Activated naive CD4-positive, alpha-beta T cell treated with anti-CD3 and anti-CD28 coated beads, Interleukin-2, amount 50 U/mL, for 24 hours (primary cell): ENCODE data around the gene GLIS1.
A peak's percentile ranks its signal among the peaks of the same experiment; 100 is the strongest.

Experiments used
- H3K27ac Mint-ChIP-seq: one replicate; pipeline ENCODE4 v1.8.0; 2021; ENCODE audit warnings: mild to moderate bottlenecking, mixed read lengths
- H3K27me3 Mint-ChIP-seq: one replicate; pipeline ENCODE4 v1.8.0; 2021; ENCODE audit warnings: mixed read lengths
- H3K36me3 Mint-ChIP-seq: one replicate; pipeline ENCODE4 v1.8.0; 2021; ENCODE audit warnings: mixed read lengths
- H3K4me1 Mint-ChIP-seq: one replicate; pipeline ENCODE4 v1.8.0; 2021; ENCODE audit warnings: mixed read lengths
- H3K4me3 Mint-ChIP-seq: one replicate; pipeline ENCODE4 v1.8.0; 2021; ENCODE audit warnings: mild to moderate bottlenecking, mixed read lengths
- H3K9me3 Mint-ChIP-seq: one replicate; pipeline ENCODE4 v1.8.0; 2021; ENCODE audit warnings: mixed read lengths

The GLIS1 gene

DNA sequence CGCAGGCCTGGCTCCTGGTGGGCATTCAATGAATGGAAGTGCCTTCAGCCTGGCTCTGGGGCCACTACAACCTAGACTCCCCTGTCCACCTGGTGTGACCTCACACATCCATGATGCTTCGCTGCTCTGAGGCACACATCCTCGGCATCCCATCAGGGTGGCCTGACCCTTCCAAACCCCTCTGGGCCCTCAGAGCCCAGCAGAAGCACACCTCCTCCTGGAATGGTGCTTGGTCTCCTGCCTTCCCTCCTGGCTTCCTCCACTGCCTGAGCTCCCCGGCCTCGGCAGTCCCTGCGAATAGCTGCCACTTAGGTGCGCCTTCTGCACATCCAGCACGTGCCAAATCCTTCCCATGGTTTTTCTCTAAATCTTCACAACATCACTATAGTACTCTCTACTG is 133.8 kb downstream of the GLIS1 start:
- Mint-ChIP-seq H3K4me1 (no peaks in the 10 kb centered on the region), H3K9me3 (peaks cover 5% of the 10 kb centered on the region), H3K4me3 (no peak overlapping the region), H3K27me3 (no peaks in the 10 kb centered on the region), H3K27ac (no peak overlapping the region), H3K36me3 (no peaks in the 10 kb centered on the region)

DNA sequence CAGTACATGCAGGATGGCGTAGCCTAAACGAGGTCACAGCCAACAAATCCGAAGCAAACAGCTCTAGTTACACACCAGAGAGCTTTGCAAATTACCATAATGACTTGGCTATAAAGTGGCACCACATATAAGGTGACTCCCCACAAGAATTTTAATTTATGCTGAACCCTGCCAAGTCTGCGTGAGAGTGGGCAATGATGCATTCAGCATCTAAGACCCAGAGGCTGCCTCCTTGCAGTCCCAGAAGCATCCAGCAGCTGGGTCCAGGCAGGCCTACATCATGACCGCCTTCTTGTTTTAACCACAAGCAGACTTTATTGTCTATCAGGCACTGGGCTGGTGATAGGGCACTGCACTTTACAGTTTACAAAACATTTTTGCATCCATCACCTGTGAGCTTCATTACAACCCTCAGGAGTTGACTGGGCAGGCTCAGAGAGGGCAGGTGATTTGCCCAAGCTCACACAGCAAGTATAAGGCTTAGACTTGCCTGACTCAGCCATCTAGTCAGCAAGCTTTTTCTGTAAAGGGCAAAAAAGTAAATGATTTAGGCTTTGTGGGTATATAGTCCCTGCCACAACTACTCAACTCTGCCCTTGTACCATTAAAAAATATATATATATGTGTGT is 134.6 kb downstream of the GLIS1 start:
- no peaks in the 10 kb centered on the region for H3K4me1 Mint-ChIP-seq
- no peaks in the 10 kb centered on the region for H3K27me3 Mint-ChIP-seq
- H3K4me3 Mint-ChIP-seq = no peak overlapping the region
- no peaks in the 10 kb centered on the region for H3K36me3 Mint-ChIP-seq
- H3K9me3 Mint-ChIP-seq = peaks cover 1% of the 10 kb centered on the region
- no peak overlapping the region for H3K27ac Mint-ChIP-seq

DNA sequence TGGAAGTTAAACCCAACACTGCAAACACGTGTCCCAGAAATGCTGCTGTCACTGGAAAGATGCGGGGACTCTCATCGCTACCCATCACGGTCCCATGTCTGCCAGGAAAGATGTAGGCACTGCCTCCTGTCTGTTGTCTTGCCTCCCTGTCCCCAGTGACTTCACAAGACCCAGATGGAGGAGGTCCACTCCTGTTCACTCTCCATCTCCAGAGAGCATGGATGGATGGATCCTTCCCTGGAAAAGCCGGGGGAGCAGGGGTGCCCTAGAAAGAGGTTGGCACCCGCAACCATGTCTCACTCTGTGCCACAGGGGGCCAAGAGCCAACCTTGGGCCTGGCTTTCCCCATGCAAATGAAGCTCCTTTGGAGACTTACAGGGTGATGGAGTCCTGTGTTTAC is 135.5 kb downstream of the GLIS1 start:
- Mint-ChIP-seq H3K4me3 (no peak overlapping the region), H3K27ac (no peak overlapping the region), H3K4me1 (no peaks in the 10 kb centered on the region), H3K27me3 (no peaks in the 10 kb centered on the region), H3K36me3 (no peaks in the 10 kb centered on the region), H3K9me3 (no peaks in the 10 kb centered on the region)

DNA sequence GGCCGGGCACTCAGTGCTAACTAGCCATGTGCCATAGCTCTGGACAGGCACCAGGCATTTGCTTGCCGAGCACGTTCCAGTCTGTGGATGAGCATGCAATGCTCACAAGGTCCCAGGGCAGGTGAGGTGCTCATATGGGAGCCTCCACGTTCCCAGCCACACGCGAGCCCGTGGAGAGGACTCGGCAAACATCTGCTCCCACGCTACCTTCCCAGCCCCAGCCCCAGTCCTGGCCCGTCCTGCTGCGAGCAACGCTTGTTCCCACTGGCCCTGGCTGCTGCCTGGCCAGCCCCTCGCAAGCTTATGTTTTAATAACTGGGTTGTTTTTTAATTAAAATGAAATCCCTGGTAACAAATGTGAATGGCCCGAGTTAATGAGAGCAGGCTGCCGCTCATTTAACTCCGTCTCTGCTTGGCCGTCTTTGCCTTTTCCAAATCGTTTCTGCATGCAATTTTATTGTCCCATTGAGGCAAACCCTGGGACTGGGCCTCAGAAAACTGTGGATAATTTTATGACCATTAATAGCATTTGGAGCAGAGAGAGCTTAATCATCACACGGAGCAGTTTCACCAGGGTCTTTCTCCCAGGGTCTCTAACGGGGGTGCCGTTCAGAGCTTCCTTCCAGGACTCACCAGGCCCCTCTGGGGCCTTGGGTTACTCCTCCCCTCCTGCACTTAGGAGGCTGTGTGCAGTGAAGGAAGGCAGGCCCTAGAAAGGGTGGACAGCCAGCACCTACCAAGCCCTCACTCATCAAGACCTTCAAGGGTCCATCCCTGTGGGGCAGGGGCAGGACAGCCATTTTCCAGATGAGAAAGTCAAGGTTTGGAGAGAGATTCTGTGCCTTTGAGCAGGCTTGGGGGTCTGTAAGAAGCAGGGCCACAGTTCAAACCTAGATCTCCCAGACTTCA is 136.8 kb downstream of the GLIS1 start:
- H3K27ac Mint-ChIP-seq = no peak overlapping the region
- H3K27me3 Mint-ChIP-seq = no peaks in the 10 kb centered on the region
- H3K9me3 Mint-ChIP-seq = no peaks in the 10 kb centered on the region
- no peaks in the 10 kb centered on the region for H3K36me3 Mint-ChIP-seq
- H3K4me1 Mint-ChIP-seq = no peaks in the 10 kb centered on the region
- no peak overlapping the region for H3K4me3 Mint-ChIP-seq

DNA sequence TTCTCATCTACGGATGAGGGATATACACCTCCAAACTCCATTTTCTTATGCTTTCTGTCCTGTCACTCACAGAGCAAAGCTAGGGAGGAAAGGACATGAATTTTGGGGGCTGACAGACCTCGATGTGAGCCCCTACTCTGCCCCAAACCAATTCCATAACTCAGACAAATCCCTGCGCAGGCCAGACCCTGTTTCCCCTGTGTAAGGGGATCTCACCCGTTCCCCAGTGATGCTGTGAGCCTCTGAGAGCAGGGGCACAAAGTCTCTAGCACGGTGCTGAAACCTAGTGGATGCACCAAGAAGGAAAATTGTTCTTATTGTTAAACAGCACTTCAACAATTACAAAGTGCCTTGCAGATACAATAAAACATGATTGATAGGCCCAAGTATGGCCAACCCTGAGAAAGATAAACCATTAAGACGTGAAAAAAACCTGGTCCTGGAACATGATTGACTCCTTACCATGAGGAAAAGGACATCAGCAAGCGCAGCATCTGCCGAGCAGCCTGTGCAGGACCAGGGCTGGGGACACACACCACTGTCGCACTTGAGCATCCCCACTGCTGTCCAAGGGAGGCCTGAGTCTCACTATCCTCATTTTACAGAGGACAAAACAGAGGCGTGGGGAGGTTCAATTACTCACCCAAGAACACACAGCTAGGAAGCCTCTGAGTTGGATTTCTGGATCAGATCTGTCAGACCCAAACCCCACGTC is 137.8 kb downstream of the GLIS1 start:
- H3K36me3 Mint-ChIP-seq = no peaks in the 10 kb centered on the region
- no peak overlapping the region for H3K4me3 Mint-ChIP-seq
- no peak overlapping the region for H3K27ac Mint-ChIP-seq
- H3K27me3 Mint-ChIP-seq = no peaks in the 10 kb centered on the region
- no peaks in the 10 kb centered on the region for H3K4me1 Mint-ChIP-seq
- no peaks in the 10 kb centered on the region for H3K9me3 Mint-ChIP-seq

DNA sequence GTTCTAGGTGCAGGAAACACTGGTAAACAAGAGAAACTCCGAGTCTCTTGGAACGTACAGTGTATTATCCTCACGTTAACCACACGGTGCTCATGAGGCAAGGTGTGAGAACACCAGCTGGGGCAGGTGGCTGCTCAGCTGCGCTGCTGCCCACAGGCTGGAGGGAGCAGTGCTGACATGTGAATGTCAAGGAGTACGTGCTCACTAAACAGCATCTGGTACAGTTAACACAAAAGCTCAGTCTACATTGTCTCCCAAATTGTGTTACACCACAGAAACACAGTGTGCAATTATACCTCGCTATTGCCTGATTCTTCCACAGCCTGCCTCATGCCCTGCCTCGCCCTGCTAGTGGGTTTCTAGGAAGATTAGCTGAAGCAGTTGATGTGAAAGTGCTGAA is 138.4 kb downstream of the GLIS1 start:
- no peaks in the 10 kb centered on the region for H3K4me1 Mint-ChIP-seq
- H3K4me3 Mint-ChIP-seq = no peak overlapping the region
- no peaks in the 10 kb centered on the region for H3K9me3 Mint-ChIP-seq
- H3K27me3 Mint-ChIP-seq = no peaks in the 10 kb centered on the region
- H3K27ac Mint-ChIP-seq = no peak overlapping the region
- H3K36me3 Mint-ChIP-seq = no peaks in the 10 kb centered on the region

DNA sequence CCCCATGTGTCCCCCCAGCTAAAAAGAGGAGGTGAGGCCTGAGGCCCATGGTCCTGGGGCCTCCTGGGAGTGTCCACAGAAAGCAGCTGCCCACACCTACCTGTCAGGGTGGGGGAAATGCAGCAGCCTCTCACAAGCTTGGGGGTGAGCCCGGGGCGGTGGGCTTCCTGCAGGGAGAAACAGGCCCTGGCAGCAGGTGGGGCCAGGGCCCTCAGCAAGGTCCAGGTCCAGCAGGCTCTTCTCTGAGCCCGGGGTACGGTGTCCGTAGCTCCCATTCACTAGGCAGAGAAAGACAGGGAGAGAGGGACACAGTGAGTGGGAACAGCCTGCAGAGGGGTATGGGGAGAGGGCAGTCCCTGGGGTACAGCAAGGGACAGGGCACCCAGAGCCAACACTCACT is 139.0 kb downstream of the GLIS1 start:
- Mint-ChIP-seq H3K4me1 (no peaks in the 10 kb centered on the region), H3K27me3 (no peaks in the 10 kb centered on the region)

DNA sequence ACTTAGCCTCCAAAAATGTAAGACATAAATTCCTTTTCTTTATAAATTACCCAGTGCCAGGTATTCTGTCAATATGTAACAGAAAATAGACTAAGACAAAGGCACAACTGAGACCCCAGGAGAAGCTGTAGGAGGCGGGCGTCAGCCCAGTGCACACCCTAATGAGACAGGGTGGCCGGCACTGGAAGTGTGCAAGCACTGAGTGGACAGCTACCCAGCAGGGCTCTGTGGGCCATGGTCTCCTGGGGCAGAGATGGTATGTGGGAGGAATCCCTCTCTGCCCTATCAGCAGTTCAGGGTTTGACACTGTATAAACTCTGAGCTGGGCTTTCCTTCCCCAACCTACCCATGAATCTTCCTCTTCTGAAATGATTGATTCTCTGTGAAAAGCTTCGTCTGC is 139.5 kb downstream of the GLIS1 start:
- no peaks in the 10 kb centered on the region for H3K27me3 Mint-ChIP-seq
- no peaks in the 10 kb centered on the region for H3K36me3 Mint-ChIP-seq
- no peaks in the 10 kb centered on the region for H3K9me3 Mint-ChIP-seq
- no peaks in the 10 kb centered on the region for H3K4me1 Mint-ChIP-seq
- H3K27ac Mint-ChIP-seq = no peak overlapping the region
- H3K4me3 Mint-ChIP-seq = no peak overlapping the region

More for the DNA sequence above, 139.0 kb downstream of the GLIS1 start:
- Mint-ChIP-seq H3K4me3 (no peak overlapping the region), H3K27ac (no peak overlapping the region), H3K9me3 (no peaks in the 10 kb centered on the region), H3K36me3 (no peaks in the 10 kb centered on the region)

DNA sequence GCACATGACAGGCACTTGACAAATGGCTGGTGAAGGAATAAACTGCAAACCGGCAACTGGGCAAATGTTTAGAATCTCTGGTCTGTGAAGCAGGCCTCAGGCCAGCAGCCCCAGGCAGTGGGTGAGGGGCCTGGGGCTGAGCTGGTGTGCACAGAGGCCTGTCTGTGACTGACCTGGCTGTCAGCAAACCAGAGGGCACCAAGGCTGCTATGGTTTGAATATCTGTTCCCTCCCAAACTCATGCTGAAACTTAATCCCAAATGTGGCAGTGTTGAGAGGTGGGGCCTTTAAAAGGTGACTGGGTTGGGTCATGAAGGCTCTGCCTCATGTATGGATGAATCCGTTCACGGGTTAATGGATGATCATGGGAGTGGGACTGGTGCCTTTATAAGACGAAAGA is 140.0 kb downstream of the GLIS1 start:
- H3K9me3 Mint-ChIP-seq = no peaks in the 10 kb centered on the region
- H3K27ac Mint-ChIP-seq = no peak overlapping the region
- no peaks in the 10 kb centered on the region for H3K36me3 Mint-ChIP-seq
- no peaks in the 10 kb centered on the region for H3K4me1 Mint-ChIP-seq
- H3K4me3 Mint-ChIP-seq = no peak overlapping the region
- no peaks in the 10 kb centered on the region for H3K27me3 Mint-ChIP-seq

DNA sequence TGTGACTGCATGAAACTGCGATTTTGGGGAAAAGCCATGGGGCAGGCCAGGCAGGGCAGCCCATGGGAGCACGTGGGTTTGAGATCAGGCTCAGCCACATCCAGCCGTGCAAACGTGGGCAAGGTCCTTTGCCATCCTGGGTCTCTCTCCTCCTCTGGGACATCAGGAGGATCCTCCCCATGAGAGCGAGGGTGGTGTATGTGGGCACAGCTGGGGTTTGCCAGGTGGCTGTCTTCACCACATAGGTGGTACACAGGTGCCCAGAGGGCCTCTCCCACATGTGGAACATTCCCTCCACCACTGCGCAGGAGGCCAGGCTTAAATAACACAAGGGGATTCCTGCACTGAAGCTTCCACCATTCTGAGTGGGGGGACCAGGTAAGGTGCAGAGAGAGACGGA is 143.1 kb downstream of the GLIS1 start:
- Mint-ChIP-seq H3K36me3 (no peaks in the 10 kb centered on the region), H3K4me1 (no peaks in the 10 kb centered on the region), H3K27me3 (no peaks in the 10 kb centered on the region), H3K9me3 (no peaks in the 10 kb centered on the region), H3K4me3 (no peak overlapping the region), H3K27ac (no peak overlapping the region)

DNA sequence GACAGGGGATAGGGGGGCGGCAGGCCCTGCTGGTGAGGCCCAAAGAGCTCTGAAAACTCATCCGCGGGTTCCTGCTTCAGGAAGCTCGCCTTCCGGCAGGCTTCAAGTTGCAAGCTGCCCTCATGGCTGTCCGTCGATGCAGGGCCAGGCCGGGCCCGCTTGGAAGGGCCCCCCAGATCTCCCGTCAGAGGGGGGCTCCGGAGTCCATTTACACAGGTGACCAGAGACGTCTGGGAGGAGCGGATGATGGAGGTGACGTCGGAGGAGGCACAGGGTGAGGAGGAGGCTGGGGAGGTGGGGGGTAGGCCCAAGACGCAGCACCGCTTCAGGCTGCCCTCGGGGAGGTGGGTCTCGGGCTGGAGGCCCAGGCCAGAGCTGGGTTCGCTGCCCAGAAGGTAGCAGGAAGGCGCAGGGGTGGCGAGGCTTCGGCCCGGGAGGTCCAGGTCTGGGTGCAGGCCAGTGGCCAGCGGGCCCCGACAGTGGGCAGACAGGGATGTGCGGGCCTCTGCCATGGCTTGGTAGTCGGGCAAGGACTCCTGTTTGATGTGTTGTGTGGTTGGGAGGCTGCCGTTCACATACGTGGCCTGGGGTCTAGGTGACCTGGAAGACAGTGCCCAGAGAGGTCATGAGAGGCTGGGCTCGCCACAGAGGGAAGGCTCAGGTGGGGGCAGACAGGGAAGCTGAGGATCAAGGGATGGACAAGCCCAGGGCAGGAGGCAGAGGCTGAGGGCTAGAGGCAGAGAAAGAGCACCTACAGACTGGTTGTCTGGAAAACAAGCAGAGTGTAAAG is 144.4 kb downstream of the GLIS1 start:
- Mint-ChIP-seq H3K4me3 (no peak overlapping the region), H3K27me3 (no peaks in the 10 kb centered on the region), H3K27ac (no peak overlapping the region), H3K9me3 (no peaks in the 10 kb centered on the region), H3K4me1 (no peaks in the 10 kb centered on the region), H3K36me3 (no peaks in the 10 kb centered on the region)

DNA sequence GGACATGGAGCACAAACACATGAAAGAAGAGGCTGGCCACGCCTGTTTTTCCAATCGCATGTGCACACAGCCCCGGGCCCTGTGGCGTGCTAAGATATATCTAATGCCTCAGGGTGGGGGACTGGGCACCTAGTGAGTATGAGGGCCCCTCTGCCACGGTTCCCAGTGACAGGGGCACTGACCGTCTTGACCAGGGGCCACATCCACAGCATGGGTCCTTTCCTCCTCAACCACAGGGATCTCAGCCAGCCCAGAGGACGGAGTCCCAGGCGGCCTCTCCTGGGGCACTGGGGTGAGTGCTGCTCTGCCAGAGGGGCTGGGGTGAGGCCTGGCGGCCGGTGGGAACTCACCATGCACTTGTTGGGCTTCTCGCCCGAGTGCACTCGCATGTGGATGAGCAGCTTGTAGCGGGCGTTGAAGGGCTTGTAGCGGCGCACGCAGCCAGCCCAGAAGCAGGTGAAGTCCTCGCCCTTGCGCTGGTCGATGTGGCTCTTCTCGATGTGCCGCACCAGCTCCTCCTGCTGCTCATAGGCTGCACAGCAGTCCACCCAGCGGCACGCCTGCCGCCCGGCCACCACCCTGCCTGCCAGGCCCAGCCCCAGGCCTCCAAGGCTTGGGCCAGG is 145.1 kb downstream of the GLIS1 start:
- Mint-ChIP-seq H3K9me3 (no peaks in the 10 kb centered on the region), H3K4me1 (no peaks in the 10 kb centered on the region), H3K27me3 (no peaks in the 10 kb centered on the region), H3K36me3 (no peaks in the 10 kb centered on the region), H3K27ac (no peak overlapping the region), H3K4me3 (no peak overlapping the region)

DNA sequence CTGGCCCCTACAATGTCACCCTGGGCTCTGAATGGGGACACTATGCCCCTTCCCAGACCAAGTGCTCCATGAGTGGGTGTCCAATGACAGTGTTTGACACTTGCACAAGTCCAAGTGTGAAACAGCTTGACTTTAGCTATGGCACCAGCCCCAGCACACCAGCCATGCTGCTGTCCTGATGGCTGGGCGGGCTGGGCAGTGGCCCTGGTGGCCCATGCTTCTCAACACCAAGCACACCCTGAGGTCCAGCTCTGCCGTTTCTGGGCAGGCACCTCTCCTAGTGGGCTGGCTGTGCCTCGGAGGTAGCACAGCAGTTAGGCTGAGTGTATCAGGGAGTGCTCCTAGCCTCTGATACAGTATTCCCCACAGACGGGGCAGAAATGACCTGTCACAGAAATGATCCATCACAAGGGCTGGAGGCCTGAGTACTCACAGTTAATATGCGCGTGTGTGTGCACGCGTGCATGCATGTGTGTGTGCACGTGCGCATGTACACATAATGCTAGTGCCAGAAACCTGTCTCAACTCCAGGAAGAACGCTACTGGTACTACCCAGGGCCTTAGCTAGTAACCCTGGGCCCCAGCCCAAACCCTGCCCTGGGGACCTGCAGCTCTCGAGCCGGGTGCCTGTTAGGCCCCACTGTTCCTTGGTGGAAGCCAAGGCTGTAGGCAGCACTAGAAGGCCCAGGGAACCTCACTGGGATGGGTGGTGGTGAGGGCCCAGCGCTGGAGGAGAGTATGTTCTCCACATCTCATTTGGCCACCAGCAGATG is 145.8 kb downstream of the GLIS1 start:
- Mint-ChIP-seq H3K9me3 (no peaks in the 10 kb centered on the region), H3K36me3 (no peaks in the 10 kb centered on the region), H3K27me3 (no peaks in the 10 kb centered on the region), H3K4me1 (no peaks in the 10 kb centered on the region), H3K4me3 (no peak overlapping the region), H3K27ac (peak overlapping the region; percentile 48)

DNA sequence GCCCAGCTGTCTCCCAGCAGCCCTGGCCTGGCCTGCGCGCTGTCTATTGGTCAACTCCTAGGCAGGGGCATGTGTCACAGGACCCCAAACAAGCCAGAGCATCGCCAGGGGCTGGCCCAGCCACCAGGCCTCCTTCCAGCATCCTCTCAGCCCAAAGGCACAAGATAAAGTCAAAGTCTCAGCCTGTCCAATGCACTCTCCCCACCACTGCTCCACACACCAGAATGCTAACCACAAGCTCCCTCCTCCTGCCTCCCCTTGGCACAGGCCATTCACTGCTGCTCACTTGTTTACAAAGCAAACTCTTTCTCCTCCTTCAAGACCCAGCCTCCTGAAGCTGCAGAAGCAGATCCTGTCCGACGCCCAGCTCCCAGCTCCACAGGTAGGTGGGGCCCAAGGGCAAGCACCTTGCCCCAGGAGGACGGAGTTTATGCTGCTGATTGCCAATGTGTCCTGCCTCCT is 146.4 kb downstream of the GLIS1 start:
- no peaks in the 10 kb centered on the region for H3K9me3 Mint-ChIP-seq
- no peaks in the 10 kb centered on the region for H3K4me1 Mint-ChIP-seq
- H3K27ac Mint-ChIP-seq = peak overlapping the region; percentile 48
- no peak overlapping the region for H3K4me3 Mint-ChIP-seq
- H3K27me3 Mint-ChIP-seq = no peaks in the 10 kb centered on the region
- H3K36me3 Mint-ChIP-seq = no peaks in the 10 kb centered on the region
